ENCODE measurements around the gene CLCN6. TPM values are rescaled to one million over a fixed set of nuclear protein-coding genes. Genes with fewer than 3 reads are reported as not detected.

CLCN6 gene
- total RNA-seq: 10 to 100 TPM; 15.0 to 31.0 TPM

GRCh38 chr1:11805422-11806306 lies at the start of gene CLCN6, which contains the start of gene MTHFR:
TSS of gene CLCN6 (plus strand) at chr1:11806191. CDS start at chr1:11806263, 72 bp downstream.
TSS of gene MTHFR (minus strand) at chr1:11805964. CDS start at chr1:11803116, 2,848 bp downstream.
- DNase-seq (ENCODE audit: low spot score): peak; percentile 99
- H3K27ac Mint-ChIP-seq: peak within 1 kb of the TSS; percentile 84 to 93
- no peaks in the 10 kb centered on the region for H3K36me3 Mint-ChIP-seq
- peak; percentile 93 to 95 for ATAC-seq
- H3K9me3 Mint-ChIP-seq: no peaks in the 10 kb centered on the region
- peaks cover 52 to 65% of the 10 kb centered on the region in 2 donors for H3K4me1 Mint-ChIP-seq (ENCODE audit: low read depth in 2 of 2)
- peak within 1 kb of the TSS; percentile 89 for H3K4me3 Mint-ChIP-seq
- H3K27me3 Mint-ChIP-seq: no peaks in the 10 kb centered on the region

- H3K9me3 Mint-ChIP-seq: no peaks in the 10 kb centered on the region
- ATAC-seq: no peak
- H3K36me3 Mint-ChIP-seq: no peaks in the 10 kb centered on the region
- peaks cover 5 to 8% of the 10 kb centered on the region in 2 donors for H3K27me3 Mint-ChIP-seq
- H3K4me1 Mint-ChIP-seq (ENCODE audit: low read depth in 2 of 2): peaks cover 0 to 3% of the 10 kb centered on the region in 2 donors
- no peak for DNase-seq (ENCODE audit: low spot score)
- no peak overlapping the region for H3K4me3 Mint-ChIP-seq
- H3K27ac Mint-ChIP-seq: no peak overlapping the region
Measured at GRCh38 chr1:11757047-11757446, 48.9 kb upstream of the CLCN6 start.

GRCh38 chr1:11759791-11760190 lies 46.2 kb upstream of the CLCN6 start:
- H3K4me3 Mint-ChIP-seq: no peak overlapping the region
- peaks cover 4 to 7% of the 10 kb centered on the region in 2 donors for H3K4me1 Mint-ChIP-seq (ENCODE audit: low read depth in 2 of 2)
- no peaks in the 10 kb centered on the region for H3K9me3 Mint-ChIP-seq
- H3K36me3 Mint-ChIP-seq: no peaks in the 10 kb centered on the region
- no peak for DNase-seq (ENCODE audit: low spot score)
- no peak overlapping the region for H3K27ac Mint-ChIP-seq
- no peak for ATAC-seq
- H3K27me3 Mint-ChIP-seq: peaks cover 13 to 15% of the 10 kb centered on the region in 2 donors

- no peak for ATAC-seq
- Mint-ChIP-seq H3K36me3 (no peaks in the 10 kb centered on the region), H3K9me3 (no peaks in the 10 kb centered on the region), H3K27me3 (peaks cover 13 to 15% of the 10 kb centered on the region in 2 donors), H3K27ac (no peak overlapping the region), H3K4me1 (ENCODE audit: low read depth in 2 of 2) (peaks cover 4 to 7% of the 10 kb centered on the region in 2 donors), H3K4me3 (no peak overlapping the region)
- no peak for DNase-seq (ENCODE audit: low spot score)
Measured at GRCh38 chr1:11761285-11761684, 44.7 kb upstream of the CLCN6 start.

GRCh38 chr1:11761988-11762406 lies 44.0 kb upstream of the CLCN6 start, which contains the start of gene C1orf167:
TSS of gene C1orf167 (plus strand) at chr1:11762193. CDS start at chr1:11764401, 2,208 bp downstream.
- Mint-ChIP-seq H3K36me3 (no peaks in the 10 kb centered on the region), H3K4me3 (no peak within 1 kb of the TSS), H3K4me1 (ENCODE audit: low read depth in 2 of 2) (peaks cover 4 to 7% of the 10 kb centered on the region in 2 donors), H3K27me3 (peaks cover 13 to 15% of the 10 kb centered on the region in 2 donors), H3K27ac (peak within 1 kb of the TSS in 1 of 2 donors; percentile 68), H3K9me3 (no peaks in the 10 kb centered on the region)
- DNase-seq (ENCODE audit: low spot score): no peak
- ATAC-seq: peak; percentile 68 to 82

GRCh38 chr1:11764115-11764514 lies 41.9 kb upstream of the CLCN6 start:
- H3K4me3 Mint-ChIP-seq: no peak overlapping the region
- ATAC-seq: no peak
- peaks cover 13 to 15% of the 10 kb centered on the region in 2 donors for H3K27me3 Mint-ChIP-seq
- DNase-seq (ENCODE audit: low spot score): no peak
- H3K36me3 Mint-ChIP-seq: no peaks in the 10 kb centered on the region
- H3K9me3 Mint-ChIP-seq: no peaks in the 10 kb centered on the region
- H3K27ac Mint-ChIP-seq: no peak overlapping the region
- peaks cover 4 to 7% of the 10 kb centered on the region in 2 donors for H3K4me1 Mint-ChIP-seq (ENCODE audit: low read depth in 2 of 2)

- H3K9me3 Mint-ChIP-seq: no peaks in the 10 kb centered on the region
- peaks cover 4 to 7% of the 10 kb centered on the region in 2 donors for H3K4me1 Mint-ChIP-seq (ENCODE audit: low read depth in 2 of 2)
- H3K27ac Mint-ChIP-seq: no peak overlapping the region
- H3K27me3 Mint-ChIP-seq: peaks cover 13 to 15% of the 10 kb centered on the region in 2 donors
- DNase-seq (ENCODE audit: low spot score) (no peak), ATAC-seq (no peak)
- H3K36me3 Mint-ChIP-seq: no peaks in the 10 kb centered on the region
- H3K4me3 Mint-ChIP-seq: no peak overlapping the region
Measured at GRCh38 chr1:11764519-11764918, 41.5 kb upstream of the CLCN6 start.

GRCh38 chr1:11765661-11766428 lies 40.1 kb upstream of the CLCN6 start:
- ATAC-seq (no peak), DNase-seq (ENCODE audit: low spot score) (no peak)
- Mint-ChIP-seq H3K36me3 (no peaks in the 10 kb centered on the region), H3K27ac (no peak overlapping the region), H3K9me3 (no peaks in the 10 kb centered on the region), H3K27me3 (peaks cover 10 to 13% of the 10 kb centered on the region in 2 donors), H3K4me1 (ENCODE audit: low read depth in 2 of 2) (peaks cover 4 to 7% of the 10 kb centered on the region in 2 donors), H3K4me3 (no peak overlapping the region)

- DNase-seq (ENCODE audit: low spot score) (no peak), ATAC-seq (peak in 1 of 2 donors; percentile 8)
- peaks cover 3 to 4% of the 10 kb centered on the region in 2 donors for H3K4me1 Mint-ChIP-seq (ENCODE audit: low read depth in 2 of 2)
- no peak overlapping the region for H3K27ac Mint-ChIP-seq
- H3K36me3 Mint-ChIP-seq: no peaks in the 10 kb centered on the region
- H3K27me3 Mint-ChIP-seq: peaks cover 8% of the 10 kb centered on the region in 2 donors
- no peaks in the 10 kb centered on the region for H3K9me3 Mint-ChIP-seq
- no peak overlapping the region for H3K4me3 Mint-ChIP-seq
Measured at GRCh38 chr1:11766429-11766776, 39.6 kb upstream of the CLCN6 start.

- H3K27ac Mint-ChIP-seq: no peak overlapping the region
- H3K9me3 Mint-ChIP-seq: no peaks in the 10 kb centered on the region
- no peak for ATAC-seq
- DNase-seq (ENCODE audit: low spot score): no peak
- peaks cover 0 to 4% of the 10 kb centered on the region in 2 donors for H3K4me1 Mint-ChIP-seq (ENCODE audit: low read depth in 2 of 2)
- no peaks in the 10 kb centered on the region for H3K36me3 Mint-ChIP-seq
- no peak overlapping the region for H3K4me3 Mint-ChIP-seq
- H3K27me3 Mint-ChIP-seq: peaks cover 0 to 3% of the 10 kb centered on the region in 2 donors
Measured at GRCh38 chr1:11767922-11768704, 37.9 kb upstream of the CLCN6 start.

GRCh38 chr1:11768821-11769220 lies 37.2 kb upstream of the CLCN6 start:
- ATAC-seq: no peak
- no peaks in the 10 kb centered on the region for H3K9me3 Mint-ChIP-seq
- no peak overlapping the region for H3K4me3 Mint-ChIP-seq
- no peaks in the 10 kb centered on the region for H3K27me3 Mint-ChIP-seq
- no peak overlapping the region for H3K27ac Mint-ChIP-seq
- no peaks in the 10 kb centered on the region for H3K36me3 Mint-ChIP-seq
- DNase-seq (ENCODE audit: low spot score): no peak
- no peaks in the 10 kb centered on the region for H3K4me1 Mint-ChIP-seq (ENCODE audit: low read depth in 2 of 2)

- Mint-ChIP-seq H3K4me3 (no peak overlapping the region), H3K27me3 (no peaks in the 10 kb centered on the region), H3K4me1 (ENCODE audit: low read depth in 2 of 2) (no peaks in the 10 kb centered on the region), H3K9me3 (no peaks in the 10 kb centered on the region), H3K27ac (no peak overlapping the region), H3K36me3 (no peaks in the 10 kb centered on the region)
- DNase-seq (ENCODE audit: low spot score): no peak
- no peak for ATAC-seq
Measured at GRCh38 chr1:11769274-11769673, 36.7 kb upstream of the CLCN6 start.

GRCh38 chr1:11770011-11770410 lies 36.0 kb upstream of the CLCN6 start:
- Mint-ChIP-seq H3K9me3 (no peaks in the 10 kb centered on the region), H3K27me3 (no peaks in the 10 kb centered on the region), H3K36me3 (no peaks in the 10 kb centered on the region), H3K27ac (no peak overlapping the region), H3K4me3 (no peak overlapping the region), H3K4me1 (ENCODE audit: low read depth in 2 of 2) (no peaks in the 10 kb centered on the region)
- no peak for ATAC-seq
- DNase-seq (ENCODE audit: low spot score): no peak
